Superior temporal gyrus (tissue), 1 donor: ENCODE results near the gene TSPYL4.
"Not testable (repeated sequence)": the region's sequence is repeated elsewhere in the genome, so short reads cannot be mapped to it uniquely, and the experiment has no call there.

Experiments used
- DNase-seq: peaks from one replicate; pipeline ENCODE4 v3.0.0-alpha.2; 2016; ENCODE audit errors: extremely low spot score

TSPYL4 gene

GRCh38 chr6:116253505-116254296, at the start of gene TSPYL4:
TSPYL4 (minus strand) TSS chr6:116254075; CDS start chr6:116254008, 67 bp downstream.
- peak; percentile 98 for DNase-seq

- DNase-seq = no peak
These were observed 47.2 kb upstream of the TSPYL4 start for GRCh38 chr6:116301104-116301503.

- DNase-seq = no peak
These were observed 46.7 kb upstream of the TSPYL4 start for GRCh38 chr6:116300566-116300965.

GRCh38 chr6:116298973-116299372, 45.1 kb upstream of the TSPYL4 start:
- no peak for DNase-seq

GRCh38 chr6:116298273-116298672, 44.4 kb upstream of the TSPYL4 start:
- no peak for DNase-seq

GRCh38 chr6:116292553-116292952, 38.7 kb upstream of the TSPYL4 start:
- no peak for DNase-seq

- no peak for DNase-seq
These were observed 38.0 kb upstream of the TSPYL4 start for GRCh38 chr6:116291701-116292396.

GRCh38 chr6:116290799-116291198, 36.9 kb upstream of the TSPYL4 start:
- DNase-seq = peak; percentile 22

GRCh38 chr6:116289876-116290275, 36.0 kb upstream of the TSPYL4 start:
- no peak for DNase-seq

GRCh38 chr6:116287689-116288282, 33.9 kb upstream of the TSPYL4 start:
- peak; percentile 86 for DNase-seq

GRCh38 chr6:116286773-116287358, 33.0 kb upstream of the TSPYL4 start:
- DNase-seq = no peak

- not testable (repeated sequence) for DNase-seq
These were observed 31.1 kb upstream of the TSPYL4 start for GRCh38 chr6:116284984-116285383.

- no peak for DNase-seq
These were observed 29.3 kb upstream of the TSPYL4 start for GRCh38 chr6:116283191-116283590.

GRCh38 chr6:116282698-116283097, 28.8 kb upstream of the TSPYL4 start:
- DNase-seq = peak; percentile 20

- DNase-seq = no peak
These were observed 27.1 kb upstream of the TSPYL4 start for GRCh38 chr6:116280933-116281316.

GRCh38 chr6:116280161-116280932, 26.5 kb upstream of the TSPYL4 start:
- no peak for DNase-seq

- peak; percentile 98 for DNase-seq
These were observed 25.6 kb upstream of the TSPYL4 start, which contains the start of gene TSPYL1 for GRCh38 chr6:116279232-116280160. TSPYL1 (minus strand) TSS chr6:116279930; CDS start chr6:116279830, 100 bp downstream.

- DNase-seq = no peak
These were observed 25.0 kb upstream of the TSPYL4 start for GRCh38 chr6:116278854-116279231.

GRCh38 chr6:116278481-116278829, 24.6 kb upstream of the TSPYL4 start:
- no peak for DNase-seq

GRCh38 chr6:116277124-116277523, 23.2 kb upstream of the TSPYL4 start:
- DNase-seq = no peak
